ENCODE results near the gene ASAP2.

DNA sequence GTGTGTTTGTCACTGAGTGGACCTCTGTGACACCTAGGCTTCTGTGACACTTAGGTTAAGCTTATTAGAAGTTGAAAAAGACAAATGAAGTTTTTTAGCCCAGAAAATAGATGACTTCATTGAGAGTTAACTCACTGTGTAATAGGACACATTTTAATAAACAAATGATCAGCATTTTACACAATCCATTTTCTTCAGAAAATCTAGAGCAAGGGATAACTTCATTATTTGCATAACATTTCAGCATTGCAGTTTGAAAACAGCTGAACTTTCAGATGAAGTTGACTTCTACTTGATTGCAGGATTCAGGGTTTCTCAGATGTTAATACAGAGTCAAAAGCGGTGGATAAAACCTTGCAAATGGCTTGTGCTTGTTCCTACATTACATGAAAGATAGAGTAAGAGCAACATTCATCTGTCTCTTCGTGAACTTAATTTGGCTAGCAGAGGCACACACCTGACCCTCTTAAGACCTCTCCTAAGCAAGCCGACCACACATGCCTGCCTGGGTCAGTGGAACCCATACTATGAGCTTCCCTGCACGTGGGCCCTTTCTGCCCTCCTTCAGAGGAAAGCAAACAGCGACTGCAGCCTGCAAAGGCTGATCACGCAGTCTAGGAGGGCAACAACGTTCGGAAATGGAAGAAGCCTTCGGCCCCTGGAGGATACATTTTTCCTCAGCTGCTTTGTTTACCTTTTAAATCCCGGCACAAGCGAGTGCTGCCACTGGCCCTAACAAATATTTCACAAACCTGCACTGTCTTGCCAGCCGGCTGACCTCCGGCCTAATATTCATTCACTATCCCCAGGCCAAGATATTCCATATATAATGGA is 200.1 kb downstream of the ASAP2 start:
- no peak for TF ChIP-seq ZNF3 (CRISPR knock-in tag; IDR thresholded peaks at IDR 0.05)
- TF ChIP-seq TAF1 (IDR thresholded peaks at IDR 0.05; ENCODE audit: control insufficient read depth, extremely low read depth, insufficient read depth, low read length, severe bottlenecking), result no peak
- TF ChIP-seq ZNF586 (CRISPR knock-in tag; conservative IDR thresholded peaks at IDR 0.05), result no peak
- no peak for TF ChIP-seq ZNF274 (IDR thresholded peaks at IDR 0.05; ENCODE audit: borderline replicate concordance, low read depth, low read length)
- TF ChIP-seq SMARCA5 (IDR thresholded peaks at IDR 0.05), result no peak
- TF ChIP-seq NRF1 (conservative IDR thresholded peaks at IDR 0.05 in 1 of 2, IDR thresholded peaks at IDR 0.05 in 1 of 2), result no peak
- TF ChIP-seq EZH2 (IDR thresholded peaks at IDR 0.05; ENCODE audit: borderline replicate concordance, low read depth, low read length), result no peak
- TF ChIP-seq SMARCE1 (IDR thresholded peaks at IDR 0.05), result no peak
- TF ChIP-seq, protein P1, sequence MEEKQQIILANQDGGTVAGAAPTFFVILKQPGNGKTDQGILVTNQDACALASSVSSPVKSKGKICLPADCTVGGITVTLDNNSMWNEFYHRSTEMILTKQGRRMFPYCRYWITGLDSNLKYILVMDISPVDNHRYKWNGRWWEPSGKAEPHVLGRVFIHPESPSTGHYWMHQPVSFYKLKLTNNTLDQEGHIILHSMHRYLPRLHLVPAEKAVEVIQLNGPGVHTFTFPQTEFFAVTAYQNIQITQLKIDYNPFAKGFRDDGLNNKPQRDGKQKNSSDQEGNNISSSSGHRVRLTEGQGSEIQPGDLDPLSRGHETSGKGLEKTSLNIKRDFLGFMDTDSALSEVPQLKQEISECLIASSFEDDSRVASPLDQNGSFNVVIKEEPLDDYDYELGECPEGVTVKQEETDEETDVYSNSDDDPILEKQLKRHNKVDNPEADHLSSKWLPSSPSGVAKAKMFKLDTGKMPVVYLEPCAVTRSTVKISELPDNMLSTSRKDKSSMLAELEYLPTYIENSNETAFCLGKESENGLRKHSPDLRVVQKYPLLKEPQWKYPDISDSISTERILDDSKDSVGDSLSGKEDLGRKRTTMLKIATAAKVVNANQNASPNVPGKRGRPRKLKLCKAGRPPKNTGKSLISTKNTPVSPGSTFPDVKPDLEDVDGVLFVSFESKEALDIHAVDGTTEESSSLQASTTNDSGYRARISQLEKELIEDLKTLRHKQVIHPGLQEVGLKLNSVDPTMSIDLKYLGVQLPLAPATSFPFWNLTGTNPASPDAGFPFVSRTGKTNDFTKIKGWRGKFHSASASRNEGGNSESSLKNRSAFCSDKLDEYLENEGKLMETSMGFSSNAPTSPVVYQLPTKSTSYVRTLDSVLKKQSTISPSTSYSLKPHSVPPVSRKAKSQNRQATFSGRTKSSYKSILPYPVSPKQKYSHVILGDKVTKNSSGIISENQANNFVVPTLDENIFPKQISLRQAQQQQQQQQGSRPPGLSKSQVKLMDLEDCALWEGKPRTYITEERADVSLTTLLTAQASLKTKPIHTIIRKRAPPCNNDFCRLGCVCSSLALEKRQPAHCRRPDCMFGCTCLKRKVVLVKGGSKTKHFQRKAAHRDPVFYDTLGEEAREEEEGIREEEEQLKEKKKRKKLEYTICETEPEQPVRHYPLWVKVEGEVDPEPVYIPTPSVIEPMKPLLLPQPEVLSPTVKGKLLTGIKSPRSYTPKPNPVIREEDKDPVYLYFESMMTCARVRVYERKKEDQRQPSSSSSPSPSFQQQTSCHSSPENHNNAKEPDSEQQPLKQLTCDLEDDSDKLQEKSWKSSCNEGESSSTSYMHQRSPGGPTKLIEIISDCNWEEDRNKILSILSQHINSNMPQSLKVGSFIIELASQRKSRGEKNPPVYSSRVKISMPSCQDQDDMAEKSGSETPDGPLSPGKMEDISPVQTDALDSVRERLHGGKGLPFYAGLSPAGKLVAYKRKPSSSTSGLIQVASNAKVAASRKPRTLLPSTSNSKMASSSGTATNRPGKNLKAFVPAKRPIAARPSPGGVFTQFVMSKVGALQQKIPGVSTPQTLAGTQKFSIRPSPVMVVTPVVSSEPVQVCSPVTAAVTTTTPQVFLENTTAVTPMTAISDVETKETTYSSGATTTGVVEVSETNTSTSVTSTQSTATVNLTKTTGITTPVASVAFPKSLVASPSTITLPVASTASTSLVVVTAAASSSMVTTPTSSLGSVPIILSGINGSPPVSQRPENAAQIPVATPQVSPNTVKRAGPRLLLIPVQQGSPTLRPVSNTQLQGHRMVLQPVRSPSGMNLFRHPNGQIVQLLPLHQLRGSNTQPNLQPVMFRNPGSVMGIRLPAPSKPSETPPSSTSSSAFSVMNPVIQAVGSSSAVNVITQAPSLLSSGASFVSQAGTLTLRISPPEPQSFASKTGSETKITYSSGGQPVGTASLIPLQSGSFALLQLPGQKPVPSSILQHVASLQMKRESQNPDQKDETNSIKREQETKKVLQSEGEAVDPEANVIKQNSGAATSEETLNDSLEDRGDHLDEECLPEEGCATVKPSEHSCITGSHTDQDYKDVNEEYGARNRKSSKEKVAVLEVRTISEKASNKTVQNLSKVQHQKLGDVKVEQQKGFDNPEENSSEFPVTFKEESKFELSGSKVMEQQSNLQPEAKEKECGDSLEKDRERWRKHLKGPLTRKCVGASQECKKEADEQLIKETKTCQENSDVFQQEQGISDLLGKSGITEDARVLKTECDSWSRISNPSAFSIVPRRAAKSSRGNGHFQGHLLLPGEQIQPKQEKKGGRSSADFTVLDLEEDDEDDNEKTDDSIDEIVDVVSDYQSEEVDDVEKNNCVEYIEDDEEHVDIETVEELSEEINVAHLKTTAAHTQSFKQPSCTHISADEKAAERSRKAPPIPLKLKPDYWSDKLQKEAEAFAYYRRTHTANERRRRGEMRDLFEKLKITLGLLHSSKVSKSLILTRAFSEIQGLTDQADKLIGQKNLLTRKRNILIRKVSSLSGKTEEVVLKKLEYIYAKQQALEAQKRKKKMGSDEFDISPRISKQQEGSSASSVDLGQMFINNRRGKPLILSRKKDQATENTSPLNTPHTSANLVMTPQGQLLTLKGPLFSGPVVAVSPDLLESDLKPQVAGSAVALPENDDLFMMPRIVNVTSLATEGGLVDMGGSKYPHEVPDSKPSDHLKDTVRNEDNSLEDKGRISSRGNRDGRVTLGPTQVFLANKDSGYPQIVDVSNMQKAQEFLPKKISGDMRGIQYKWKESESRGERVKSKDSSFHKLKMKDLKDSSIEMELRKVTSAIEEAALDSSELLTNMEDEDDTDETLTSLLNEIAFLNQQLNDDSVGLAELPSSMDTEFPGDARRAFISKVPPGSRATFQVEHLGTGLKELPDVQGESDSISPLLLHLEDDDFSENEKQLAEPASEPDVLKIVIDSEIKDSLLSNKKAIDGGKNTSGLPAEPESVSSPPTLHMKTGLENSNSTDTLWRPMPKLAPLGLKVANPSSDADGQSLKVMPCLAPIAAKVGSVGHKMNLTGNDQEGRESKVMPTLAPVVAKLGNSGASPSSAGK (IDR thresholded peaks at IDR 0.05), result no peak
